ENCODE measurements around the gene CA6.
"Not testable (repeated sequence)": the region's sequence is repeated elsewhere in the genome, so short reads cannot be mapped to it uniquely, and the experiment has no call there.

The CA6 gene

GRCh38 chr1:8945568-8945967 is at the start of gene CA6:
TSS of gene CA6 (plus strand) at chr1:8945868. CDS start at chr1:8945887, 19 bp downstream.
- DNase-seq (no peak), ATAC-seq (no peak)

- not testable (repeated sequence) for ATAC-seq, DNase-seq
Measured at GRCh38 chr1:8896775-8897174, 48.9 kb upstream of the CA6 start.

GRCh38 chr1:8897505-8897904 is 48.2 kb upstream of the CA6 start:
- not testable (repeated sequence) for ATAC-seq, DNase-seq

GRCh38 chr1:8898418-8898817 is 47.2 kb upstream of the CA6 start:
- not testable (repeated sequence) for DNase-seq, ATAC-seq

- no peak for DNase-seq
- ATAC-seq, result no peak
Measured at GRCh38 chr1:8899046-8899445, 46.6 kb upstream of the CA6 start.

GRCh38 chr1:8900684-8901083 is 45.0 kb upstream of the CA6 start:
- ATAC-seq, DNase-seq: not testable (repeated sequence)

GRCh38 chr1:8902765-8903164 is 42.9 kb upstream of the CA6 start:
- ATAC-seq, result no peak
- no peak for DNase-seq

GRCh38 chr1:8903410-8903809 is 42.3 kb upstream of the CA6 start:
- ATAC-seq (no peak), DNase-seq (no peak)

- ATAC-seq, result no peak
- DNase-seq, result no peak
Measured at GRCh38 chr1:8903908-8904650, 41.6 kb upstream of the CA6 start.

GRCh38 chr1:8905582-8906191 is 40.0 kb upstream of the CA6 start:
- DNase-seq (no peak), ATAC-seq (peak; percentile 29)

GRCh38 chr1:8908388-8909151 is 37.1 kb upstream of the CA6 start:
- no peak for ATAC-seq
- DNase-seq, result no peak

GRCh38 chr1:8910331-8910730 is 35.3 kb upstream of the CA6 start:
- ATAC-seq, result no peak
- DNase-seq, result no peak

- ATAC-seq (peak; percentile 57), DNase-seq (no peak)
Measured at GRCh38 chr1:8910914-8911313, 34.8 kb upstream of the CA6 start.

GRCh38 chr1:8911416-8912309 is 34.0 kb upstream of the CA6 start:
- ATAC-seq, result no peak
- DNase-seq, result no peak

GRCh38 chr1:8913457-8913856 is 32.2 kb upstream of the CA6 start:
- ATAC-seq (no peak), DNase-seq (no peak)

GRCh38 chr1:8914466-8914865 is 31.2 kb upstream of the CA6 start:
- DNase-seq, result no peak
- no peak for ATAC-seq

GRCh38 chr1:8915446-8915845 is 30.2 kb upstream of the CA6 start:
- ATAC-seq, result no peak
- DNase-seq, result no peak

- DNase-seq, ATAC-seq: not testable (repeated sequence)
Measured at GRCh38 chr1:8917536-8917935, 28.1 kb upstream of the CA6 start.

GRCh38 chr1:8922962-8923361 is 22.7 kb upstream of the CA6 start:
- no peak for ATAC-seq
- no peak for DNase-seq

GRCh38 chr1:8925406-8925805 is 20.3 kb upstream of the CA6 start:
- no peak for ATAC-seq
- no peak for DNase-seq

- DNase-seq (no peak), ATAC-seq (peak; percentile 77)
Measured at GRCh38 chr1:8925960-8926359, 19.7 kb upstream of the CA6 start.

Measured in stimulated activated naive CD8-positive, alpha-beta T cell treated with anti-CD3 and anti-CD28 coated beads, Interleukin-15, Interleukin-2, amounts not matched to agents 100 U/mL and 50 U/mL, for 24 hours (primary cell).